BJ (cell line): ENCODE measurements around the gene RHOT2. TPM values are rescaled to one million over a fixed set of nuclear protein-coding genes. Genes with fewer than 3 reads are reported as not detected.

Experiments
- CTCF ChIA-PET: fragments of 350-600 bp; formaldehyde crosslinking; extraction: SDS; loops from one replicate; lab custom pipeline; 2021; ENCODE audit warnings: antibody characterized with exemption, inconsistent platforms; lab: Yijun Ruan, JAX
- POLR2A ChIA-PET: fragments of 300-600 bp; sonication (Branson Sonifier 250); formaldehyde crosslinking; extraction: SDS; loops from one replicate; lab custom pipeline; 2021; ENCODE audit warnings: antibody characterized with exemption; lab: Charles Lee
- DNase-seq: peaks from one replicate; pipeline ENCODE4 v3.0.0-alpha.2; 2011; ENCODE audit warnings: low read depth
- H3K27me3 ChIP-seq: 2 replicates; pipeline ENCODE4 v1.6.0; 2011; ENCODE audit warnings: low read length; ENCODE audit not compliant: control insufficient read depth, insufficient read depth
- H3K36me3 ChIP-seq: 2 replicates; pipeline ENCODE4 v1.5.1; 2011; ENCODE audit warnings: low read length; ENCODE audit not compliant: control insufficient read depth, insufficient read depth
- H3K4me3 ChIP-seq: 2 replicates; pipeline ENCODE4 v1.5.1; 2011; ENCODE audit warnings: low read depth, mild to moderate bottlenecking, control low read depth, low read length
- CTCF ChIP-seq: IDR thresholded peaks from 2 replicates; pipeline ENCODE4 v1.5.1; 2011; ENCODE audit warnings: low read depth, mild to moderate bottlenecking, control low read depth, inconsistent platforms, low read length, moderate library complexity; ENCODE audit not compliant: insufficient read depth
- polyA plus RNA-seq: library from polyadenylated mRNA; depleted of rRNA; stranded (reverse); fragments of >200 nt; gene quantifications from 2 replicates; pipeline ENCODE4 v1.2.3, GENCODE V29; 2011

RHOT2 gene
- polyA plus RNA-seq, 1 experiment, result 81.7 TPM

- CTCF ChIA-PET, result interaction anchor here (1.3 kb wide), 1 partner anchor 14 kb away, joined by 3 read pairs; no protein-coding TSS in a partner anchor
- no peak overlapping the region for H3K4me3 ChIP-seq
- no peak for TF ChIP-seq CTCF
- no peaks in the 10 kb centered on the region for H3K27me3 ChIP-seq
- DNase-seq, result no peak
- peaks cover 3% of the 10 kb centered on the region for H3K36me3 ChIP-seq
- POLR2A ChIA-PET, result no interaction called here
Measured at GRCh38 chr16:645852-646678, 21.9 kb upstream of the RHOT2 start.

- DNase-seq, result no peak
- H3K4me3 ChIP-seq, result no peak overlapping the region
- CTCF ChIA-PET, result interaction anchor here (1.3 kb wide), 1 partner anchor 14 kb away, joined by 3 read pairs; no protein-coding TSS in a partner anchor
- peaks cover 3% of the 10 kb centered on the region for H3K36me3 ChIP-seq
- POLR2A ChIA-PET, result no interaction called here
- H3K27me3 ChIP-seq, result no peaks in the 10 kb centered on the region
- TF ChIP-seq CTCF, result no peak
Measured at GRCh38 chr16:646679-647172, 21.2 kb upstream of the RHOT2 start.

GRCh38 chr16:647173-647902, 20.6 kb upstream of the RHOT2 start:
- no peak for TF ChIP-seq CTCF
- DNase-seq, result no peak
- POLR2A ChIA-PET, result no interaction called here
- CTCF ChIA-PET, result interaction anchor here (0.6 to 1.5 kb wide), 2 partner anchors 14 kb away, joined by 4 to 6 read pairs; no protein-coding TSS in a partner anchor
- Histone ChIP-seq H3K27me3 (no peaks in the 10 kb centered on the region), H3K36me3 (peaks cover 3% of the 10 kb centered on the region), H3K4me3 (no peak overlapping the region)

- Histone ChIP-seq H3K4me3 (peak overlapping the region; percentile 68), H3K27me3 (no peaks in the 10 kb centered on the region), H3K36me3 (peaks cover 5% of the 10 kb centered on the region)
- no peak for DNase-seq
- CTCF ChIA-PET, result interaction anchor here (0.6 to 1.5 kb wide), 3 partner anchors 13 to 17 kb away, joined by 3 to 6 read pairs (median 4); no protein-coding TSS in a partner anchor
- TF ChIP-seq CTCF, result peak; percentile 52
- POLR2A ChIA-PET, result no interaction called here
Measured at GRCh38 chr16:648071-648780, 19.7 kb upstream of the RHOT2 start.
